Measurements from ENCODE around the gene NAPG. TPM values are rescaled to one million over a fixed set of nuclear protein-coding genes. Genes with fewer than 3 reads are reported as not detected.

The NAPG gene
- total RNA-seq, 3 donors from 2014 or later (not counting 1 experiment from before 2014, with no cell fraction given): 34.3 to 62.5 (median 48.7) TPM

DNA sequence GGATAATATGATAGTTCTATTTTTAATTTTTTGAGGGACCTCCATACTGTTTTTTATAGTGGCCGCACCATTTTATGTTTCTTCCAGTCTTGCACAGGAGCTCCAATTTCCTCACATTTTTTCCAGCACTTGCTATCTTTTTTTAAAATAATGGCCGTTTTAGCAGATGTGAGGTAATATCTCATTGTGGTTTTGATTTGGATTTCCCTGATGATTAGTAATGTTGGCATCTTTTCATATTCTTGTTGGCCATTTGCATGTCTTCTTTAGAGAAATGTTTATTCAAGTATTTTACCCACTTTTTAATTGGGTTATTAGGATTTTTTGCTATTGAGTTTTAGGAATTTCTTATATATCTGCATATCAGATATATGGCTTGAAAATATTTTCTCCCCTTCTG lies 29.9 kb upstream of the NAPG start:
- Histone ChIP-seq H3K36me3 (ENCODE audit: control insufficient read depth, insufficient read depth, low read length) (no peaks in the 10 kb centered on the region), H3K9me3 (ENCODE audit: control insufficient read depth, insufficient read depth, low read length) (no peaks in the 10 kb centered on the region), H3K4me3 (ENCODE audit: low read length) (no peak overlapping the region), H3K27ac (ENCODE audit: low read length) (no peak overlapping the region), H3K27me3 (ENCODE audit: control insufficient read depth, insufficient read depth, low read length) (no peaks in the 10 kb centered on the region), H3K4me1 (ENCODE audit: control insufficient read depth, insufficient read depth, low read length) (no peaks in the 10 kb centered on the region)
- ATAC-seq: no peak
- peaks cover 12 to 32% of the 10 kb centered on the region in 2 donors for H3K27me3 Mint-ChIP-seq (ENCODE audit: low read depth in 2 of 2)
- TF ChIP-seq, protein P1, sequence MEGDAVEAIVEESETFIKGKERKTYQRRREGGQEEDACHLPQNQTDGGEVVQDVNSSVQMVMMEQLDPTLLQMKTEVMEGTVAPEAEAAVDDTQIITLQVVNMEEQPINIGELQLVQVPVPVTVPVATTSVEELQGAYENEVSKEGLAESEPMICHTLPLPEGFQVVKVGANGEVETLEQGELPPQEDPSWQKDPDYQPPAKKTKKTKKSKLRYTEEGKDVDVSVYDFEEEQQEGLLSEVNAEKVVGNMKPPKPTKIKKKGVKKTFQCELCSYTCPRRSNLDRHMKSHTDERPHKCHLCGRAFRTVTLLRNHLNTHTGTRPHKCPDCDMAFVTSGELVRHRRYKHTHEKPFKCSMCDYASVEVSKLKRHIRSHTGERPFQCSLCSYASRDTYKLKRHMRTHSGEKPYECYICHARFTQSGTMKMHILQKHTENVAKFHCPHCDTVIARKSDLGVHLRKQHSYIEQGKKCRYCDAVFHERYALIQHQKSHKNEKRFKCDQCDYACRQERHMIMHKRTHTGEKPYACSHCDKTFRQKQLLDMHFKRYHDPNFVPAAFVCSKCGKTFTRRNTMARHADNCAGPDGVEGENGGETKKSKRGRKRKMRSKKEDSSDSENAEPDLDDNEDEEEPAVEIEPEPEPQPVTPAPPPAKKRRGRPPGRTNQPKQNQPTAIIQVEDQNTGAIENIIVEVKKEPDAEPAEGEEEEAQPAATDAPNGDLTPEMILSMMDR (IDR thresholded peaks at IDR 0.05): no peak
- H3K9me3 Mint-ChIP-seq: no peaks in the 10 kb centered on the region
- no peak overlapping the region for H3K27ac Mint-ChIP-seq
- H3K4me3 Mint-ChIP-seq: no peak overlapping the region
- peaks cover 6 to 9% of the 10 kb centered on the region in 2 donors for H3K4me1 Mint-ChIP-seq
- H3K36me3 Mint-ChIP-seq: no peaks in the 10 kb centered on the region
- 86% methylated on average over 1 of the region's 2 CpGs for WGBS (ENCODE audit: insufficient coverage)
- intact Hi-C loops (cut with micrococcal nuclease): no loop called here
- DNase-seq: no peak

DNA sequence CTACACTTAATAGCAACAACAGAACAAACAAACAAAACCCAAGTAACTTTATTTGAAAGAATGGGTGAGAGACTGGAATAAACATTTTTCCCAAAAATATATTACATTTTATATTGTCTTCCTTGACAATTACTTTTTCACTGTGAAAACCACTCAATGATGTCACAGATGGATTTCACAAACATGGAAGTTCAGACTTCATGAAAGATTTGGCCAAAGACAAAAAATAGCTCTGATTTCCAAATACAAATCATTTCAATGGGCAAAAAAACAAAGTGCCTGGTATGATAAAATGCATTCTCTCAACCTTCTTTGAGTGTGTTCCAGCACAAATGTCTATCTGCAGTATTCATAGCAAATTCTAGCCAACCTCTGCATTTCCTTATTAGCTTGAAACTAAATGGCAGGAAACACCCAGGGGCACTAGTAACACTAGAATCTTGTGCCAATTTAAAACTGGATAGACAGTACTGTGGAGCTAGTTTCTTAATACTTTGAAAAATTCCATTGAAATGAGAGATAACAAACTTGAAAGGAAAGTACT lies 28.5 kb upstream of the NAPG start:
- H3K36me3 ChIP-seq (ENCODE audit: control insufficient read depth, insufficient read depth, low read length): no peaks in the 10 kb centered on the region
- H3K9me3 ChIP-seq (ENCODE audit: control insufficient read depth, insufficient read depth, low read length): no peaks in the 10 kb centered on the region
- H3K4me3 Mint-ChIP-seq: no peak overlapping the region
- no peaks in the 10 kb centered on the region for H3K9me3 Mint-ChIP-seq
- no peak overlapping the region for H3K4me3 ChIP-seq (ENCODE audit: low read length)
- peaks cover 6 to 7% of the 10 kb centered on the region in 2 donors for H3K4me1 Mint-ChIP-seq
- intact Hi-C loops (cut with micrococcal nuclease): no loop called here
- TF ChIP-seq, protein P1 (IDR thresholded peaks at IDR 0.05): no peak
- ATAC-seq (no peak), DNase-seq (no peak)
- H3K27me3 Mint-ChIP-seq (ENCODE audit: low read depth in 2 of 2): peaks cover 12 to 45% of the 10 kb centered on the region in 2 donors
- H3K36me3 Mint-ChIP-seq: no peaks in the 10 kb centered on the region
- no peaks in the 10 kb centered on the region for H3K4me1 ChIP-seq (ENCODE audit: control insufficient read depth, insufficient read depth, low read length)
- no peaks in the 10 kb centered on the region for H3K27me3 ChIP-seq (ENCODE audit: control insufficient read depth, insufficient read depth, low read length)
- no peak overlapping the region for H3K27ac Mint-ChIP-seq
- no peak overlapping the region for H3K27ac ChIP-seq (ENCODE audit: low read length)

DNA sequence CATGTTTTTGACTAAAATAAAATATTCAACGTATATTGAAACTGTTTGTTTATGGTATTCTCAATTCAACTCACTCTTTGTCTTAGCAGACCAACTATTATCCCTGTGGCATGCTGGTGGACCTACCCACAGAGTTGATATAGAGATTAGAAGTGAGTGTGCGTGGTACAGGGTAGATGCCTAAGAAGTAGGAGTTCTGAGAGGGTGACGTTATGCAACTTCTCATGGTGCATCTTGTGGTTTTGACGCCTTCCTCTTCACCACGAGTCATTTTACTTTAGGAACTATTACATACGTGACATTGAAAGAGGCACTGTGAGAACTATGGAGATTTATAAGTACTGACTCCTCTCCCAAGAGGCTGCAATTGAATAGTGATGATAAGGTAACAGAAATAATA lies 26.6 kb upstream of the NAPG start:
- peak in 2 of 3 donors; percentile 15 to 53 for ATAC-seq

More for the DNA sequence above, 26.6 kb upstream of the NAPG start:
- Mint-ChIP-seq H3K27ac (no peak overlapping the region), H3K36me3 (no peaks in the 10 kb centered on the region), H3K9me3 (no peaks in the 10 kb centered on the region), H3K4me3 (no peak overlapping the region), H3K27me3 (ENCODE audit: low read depth in 2 of 2) (peaks cover 15 to 54% of the 10 kb centered on the region in 2 donors), H3K4me1 (peaks cover 6 to 7% of the 10 kb centered on the region in 2 donors)
- Histone ChIP-seq H3K36me3 (ENCODE audit: control insufficient read depth, insufficient read depth, low read length) (no peaks in the 10 kb centered on the region), H3K9me3 (ENCODE audit: control insufficient read depth, insufficient read depth, low read length) (no peaks in the 10 kb centered on the region), H3K4me3 (ENCODE audit: low read length) (no peak overlapping the region), H3K4me1 (ENCODE audit: control insufficient read depth, insufficient read depth, low read length) (no peaks in the 10 kb centered on the region), H3K27ac (ENCODE audit: low read length) (no peak overlapping the region), H3K27me3 (ENCODE audit: control insufficient read depth, insufficient read depth, low read length) (no peaks in the 10 kb centered on the region)
- DNase-seq: peak in 1 of 2 donors; percentile 26
- intact Hi-C loops (cut with micrococcal nuclease): no loop called here
- WGBS (ENCODE audit: insufficient coverage): 0% methylated on average over 3 of the region's 6 CpGs
- TF ChIP-seq, protein P1 (IDR thresholded peaks at IDR 0.05): no peak
